SJSA1 (cell line): ENCODE data around the gene TSR2. TPM values are rescaled to one million over a fixed set of nuclear protein-coding genes. Genes with fewer than 3 reads are reported as not detected.

Experiments used
- DNase-seq, 2 experiments: peaks; one replicate each; pipeline ENCODE4 v3.0.0-alpha.2; 2015 to 2020; ENCODE audit warnings: low spot score in 2 of 2, low read depth in 1 of 2
- H3K27ac ChIP-seq: fragments of 250-450 bp; sonication (Bioruptor Pico); 2 replicates; pipeline ENCODE4 v1.5.1; 2020; ENCODE audit warnings: mild to moderate bottlenecking, moderate library complexity
- H3K27me3 ChIP-seq: fragments of 250-450 bp; sonication (Bioruptor Pico); replicated peaks from 2 replicates; pipeline ENCODE4 v1.5.1; 2020; ENCODE audit warnings: mild to moderate bottlenecking, moderate library complexity
- H3K36me3 ChIP-seq: fragments of 250-450 bp; sonication (Bioruptor Pico); 2 replicates; pipeline ENCODE4 v1.5.1; 2020; ENCODE audit warnings: mild to moderate bottlenecking
- H3K4me1 ChIP-seq: fragments of 250-450 bp; sonication (Bioruptor Pico); replicated peaks from 2 replicates; pipeline ENCODE4 v1.6.1; 2021; ENCODE audit warnings: mild to moderate bottlenecking
- H3K4me3 ChIP-seq: fragments of 250-450 bp; sonication (Bioruptor Pico); 2 replicates; pipeline ENCODE4 v1.5.1; 2020; ENCODE audit warnings: mild to moderate bottlenecking
- H3K9me3 ChIP-seq: fragments of 250-450 bp; sonication (Bioruptor Pico); replicated peaks from 2 replicates; pipeline ENCODE4 v1.5.1; 2020; ENCODE audit warnings: mild to moderate bottlenecking
- total RNA-seq: library from RNA; depleted of rRNA; stranded (reverse); fragments of >200 nt; shearing (Covaris generic); gene quantifications from 2 replicates; pipeline ENCODE4 v1.2.3, GENCODE V29; 2014; rRNA removed

Gene TSR2, protein sequence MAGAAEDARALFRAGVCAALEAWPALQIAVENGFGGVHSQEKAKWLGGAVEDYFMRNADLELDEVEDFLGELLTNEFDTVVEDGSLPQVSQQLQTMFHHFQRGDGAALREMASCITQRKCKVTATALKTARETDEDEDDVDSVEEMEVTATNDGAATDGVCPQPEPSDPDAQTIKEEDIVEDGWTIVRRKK
- total RNA-seq: 17.9 and 35.2 TPM in 2 replicates

- H3K27me3 ChIP-seq: no peaks in the 10 kb centered on the region
- H3K4me3 ChIP-seq: peak within 1 kb of the TSS; percentile 77
- no peaks in the 10 kb centered on the region for H3K9me3 ChIP-seq
- peak; percentile 59 to 73 for DNase-seq
- H3K4me1 ChIP-seq: no peaks in the 10 kb centered on the region
- 0 out of 2 replicates have a peak, but pooled peaks cover 3% of the 10 kb centered on the region for H3K36me3 ChIP-seq
- H3K27ac ChIP-seq: peak within 1 kb of the TSS; percentile 31; the same call in 1 of the 2 replicates
Measured at GRCh38 chrX:54439960-54440871, at the start of gene TSR2. Gene TSR2, plus strand, starts transcription at chrX:54440404. Its CDS starts 18 bp downstream, at chrX:54440422.

DNA sequence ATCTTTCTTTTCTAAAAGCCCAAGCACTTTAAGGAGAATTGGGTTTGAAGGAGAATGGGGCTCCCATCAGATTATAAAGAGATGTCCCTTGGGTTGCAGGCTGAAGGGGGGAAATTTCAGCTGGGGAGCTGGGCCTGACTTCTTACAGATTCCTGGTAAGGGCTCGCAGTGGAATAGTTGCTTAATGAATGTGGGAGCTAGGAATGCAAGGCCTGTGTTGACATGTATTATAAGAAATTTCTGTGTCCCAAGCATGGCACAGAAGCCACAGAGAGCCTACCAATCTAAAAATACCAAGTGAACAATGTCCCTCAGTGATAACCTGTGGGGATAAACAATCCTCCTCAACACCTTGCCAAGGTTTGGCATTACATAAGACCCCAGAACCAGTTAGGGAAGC lies 43.1 kb upstream of the TSR2 start:
- H3K36me3 ChIP-seq: no peaks in the 10 kb centered on the region
- no peaks in the 10 kb centered on the region for H3K9me3 ChIP-seq
- no peak overlapping the region for H3K27ac ChIP-seq

GRCh38 chrX:54407266-54407665 lies 32.9 kb upstream of the TSR2 start:
- no peaks in the 10 kb centered on the region for H3K36me3 ChIP-seq
- DNase-seq: no peak
- H3K27ac ChIP-seq: no peak overlapping the region
- H3K9me3 ChIP-seq: no peaks in the 10 kb centered on the region
- H3K4me1 ChIP-seq: no peaks in the 10 kb centered on the region
- no peak overlapping the region for H3K4me3 ChIP-seq
- H3K27me3 ChIP-seq: no peaks in the 10 kb centered on the region

More for the DNA sequence above, 43.1 kb upstream of the TSR2 start:
- no peak for DNase-seq
- Histone ChIP-seq H3K4me3 (no peak overlapping the region), H3K4me1 (no peaks in the 10 kb centered on the region), H3K27me3 (no peaks in the 10 kb centered on the region)

DNA sequence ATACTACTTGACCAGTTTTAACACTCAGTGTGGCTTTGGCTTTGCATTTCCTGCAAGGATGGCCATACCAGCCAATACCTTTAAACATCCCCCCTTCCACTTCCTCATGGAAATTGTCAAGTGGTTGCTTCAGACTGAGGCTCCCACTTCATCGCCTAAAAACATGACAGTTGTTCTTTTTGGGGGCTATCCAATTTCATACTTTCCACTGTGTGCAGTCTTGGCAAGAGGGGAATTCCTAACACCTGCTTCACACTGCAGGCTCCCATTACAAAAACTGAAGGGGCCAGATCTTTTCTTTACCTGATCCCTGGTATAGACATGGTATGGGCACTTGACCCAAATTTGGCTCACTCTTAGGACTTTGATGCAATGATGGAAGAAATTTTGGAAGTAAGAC lies 28.5 kb upstream of the TSR2 start:
- Histone ChIP-seq H3K27ac (no peak overlapping the region), H3K27me3 (no peaks in the 10 kb centered on the region), H3K9me3 (no peaks in the 10 kb centered on the region), H3K4me1 (no peaks in the 10 kb centered on the region), H3K36me3 (no peaks in the 10 kb centered on the region), H3K4me3 (no peak overlapping the region)
- DNase-seq: no peak

DNA sequence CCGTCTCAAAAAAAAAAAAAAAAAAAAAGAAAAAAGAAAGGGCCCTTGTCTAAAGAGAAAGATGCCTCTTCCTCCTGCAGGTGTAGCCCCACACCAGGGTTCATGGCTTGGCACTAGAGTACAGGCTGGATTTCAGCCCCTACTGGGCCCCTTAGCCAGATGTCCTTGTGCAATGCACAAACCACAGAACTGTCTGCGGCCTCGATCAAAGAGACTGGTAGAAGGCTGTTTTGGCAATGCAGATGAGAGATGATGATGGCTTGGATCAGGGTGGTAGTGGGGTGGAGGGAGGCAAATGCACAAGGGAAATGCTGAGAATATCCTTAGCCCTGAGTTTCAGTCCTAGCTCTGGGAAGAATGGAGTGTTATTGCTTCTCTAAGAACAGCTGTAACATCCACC lies 26.5 kb upstream of the TSR2 start:
- DNase-seq: no peak
- no peaks in the 10 kb centered on the region for H3K36me3 ChIP-seq
- H3K4me1 ChIP-seq: no peaks in the 10 kb centered on the region
- no peak overlapping the region for H3K4me3 ChIP-seq
- no peaks in the 10 kb centered on the region for H3K27me3 ChIP-seq
- no peak overlapping the region for H3K27ac ChIP-seq
- H3K9me3 ChIP-seq: no peaks in the 10 kb centered on the region

DNA sequence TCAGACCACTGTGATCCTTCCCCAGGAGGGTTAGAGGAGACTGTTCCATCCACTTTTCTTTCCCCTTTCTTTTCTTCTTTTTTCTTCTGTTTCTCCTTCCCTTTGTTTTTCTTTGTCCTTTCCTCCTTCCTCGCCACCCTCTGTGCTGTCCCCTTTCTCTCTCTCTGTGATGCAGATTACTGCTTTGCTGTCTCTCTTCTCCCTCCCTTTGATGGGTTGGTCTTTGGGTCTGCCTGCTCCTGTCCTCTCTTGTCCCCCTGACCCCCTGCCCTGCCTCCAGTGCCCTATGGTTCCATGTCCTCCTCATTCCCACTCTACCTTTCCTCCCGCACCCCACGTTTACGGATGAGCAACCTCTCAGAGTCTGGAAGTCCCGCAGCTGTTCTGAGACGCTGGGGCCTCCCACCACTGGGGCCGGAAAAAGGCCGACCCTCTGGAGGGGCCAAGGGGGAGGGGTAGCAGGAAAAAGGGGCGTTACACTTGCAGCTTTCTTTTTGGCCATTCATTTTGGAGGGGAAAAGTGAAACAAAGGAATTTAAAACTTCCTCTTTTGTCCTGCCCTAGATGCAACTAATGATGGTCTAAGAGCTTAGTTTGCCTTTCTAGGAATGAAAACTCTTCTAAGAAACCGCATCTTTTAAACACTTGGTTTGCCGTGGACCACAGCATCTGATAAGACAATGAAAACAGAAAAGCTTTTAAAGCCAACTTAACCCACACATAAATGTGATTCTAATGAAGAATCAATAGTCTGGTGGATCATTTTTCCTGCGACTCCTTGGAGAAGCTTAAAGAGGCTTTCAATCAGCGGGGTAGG lies 24.5 kb upstream of the TSR2 start:
- no peak for DNase-seq
- Histone ChIP-seq H3K4me3 (no peak overlapping the region), H3K9me3 (no peaks in the 10 kb centered on the region), H3K36me3 (no peaks in the 10 kb centered on the region), H3K4me1 (no peaks in the 10 kb centered on the region), H3K27ac (no peak overlapping the region), H3K27me3 (no peaks in the 10 kb centered on the region)

- Histone ChIP-seq H3K9me3 (no peaks in the 10 kb centered on the region), H3K4me3 (no peak overlapping the region), H3K36me3 (no peaks in the 10 kb centered on the region), H3K27ac (no peak overlapping the region), H3K4me1 (no peaks in the 10 kb centered on the region), H3K27me3 (no peaks in the 10 kb centered on the region)
- DNase-seq: no peak
Measured at GRCh38 chrX:54416965-54417364, 23.2 kb upstream of the TSR2 start.

GRCh38 chrX:54419559-54420302 lies 20.5 kb upstream of the TSR2 start:
- H3K4me1 ChIP-seq: no peaks in the 10 kb centered on the region
- H3K4me3 ChIP-seq: no peak overlapping the region
- H3K27ac ChIP-seq: no peak overlapping the region
- no peak for DNase-seq
- no peaks in the 10 kb centered on the region for H3K36me3 ChIP-seq
- H3K27me3 ChIP-seq: no peaks in the 10 kb centered on the region
- no peaks in the 10 kb centered on the region for H3K9me3 ChIP-seq

DNA sequence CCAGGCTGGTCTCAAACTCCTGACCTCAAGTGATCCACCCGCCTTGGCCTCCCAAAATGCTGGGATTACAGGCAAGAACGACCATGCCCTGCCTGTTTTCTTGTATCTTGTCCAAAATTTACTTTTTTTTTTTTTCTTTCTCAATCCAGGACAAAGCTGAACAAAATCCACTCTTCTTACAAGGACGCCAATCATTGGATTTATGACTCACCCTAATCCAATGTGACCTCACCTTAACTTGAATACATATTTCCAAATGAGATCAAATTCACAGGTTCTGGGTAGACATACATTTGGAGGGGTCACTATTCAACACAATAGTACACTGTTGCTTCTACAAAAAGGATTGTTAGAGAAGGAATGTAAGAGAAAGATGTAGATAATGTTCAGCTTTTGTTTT lies 18.0 kb upstream of the TSR2 start:
- no peak for DNase-seq
- no peaks in the 10 kb centered on the region for H3K27me3 ChIP-seq
- H3K9me3 ChIP-seq: no peaks in the 10 kb centered on the region
- H3K4me3 ChIP-seq: no peak overlapping the region
- H3K4me1 ChIP-seq: no peaks in the 10 kb centered on the region
- H3K36me3 ChIP-seq: no peaks in the 10 kb centered on the region
- H3K27ac ChIP-seq: no peak overlapping the region

DNA sequence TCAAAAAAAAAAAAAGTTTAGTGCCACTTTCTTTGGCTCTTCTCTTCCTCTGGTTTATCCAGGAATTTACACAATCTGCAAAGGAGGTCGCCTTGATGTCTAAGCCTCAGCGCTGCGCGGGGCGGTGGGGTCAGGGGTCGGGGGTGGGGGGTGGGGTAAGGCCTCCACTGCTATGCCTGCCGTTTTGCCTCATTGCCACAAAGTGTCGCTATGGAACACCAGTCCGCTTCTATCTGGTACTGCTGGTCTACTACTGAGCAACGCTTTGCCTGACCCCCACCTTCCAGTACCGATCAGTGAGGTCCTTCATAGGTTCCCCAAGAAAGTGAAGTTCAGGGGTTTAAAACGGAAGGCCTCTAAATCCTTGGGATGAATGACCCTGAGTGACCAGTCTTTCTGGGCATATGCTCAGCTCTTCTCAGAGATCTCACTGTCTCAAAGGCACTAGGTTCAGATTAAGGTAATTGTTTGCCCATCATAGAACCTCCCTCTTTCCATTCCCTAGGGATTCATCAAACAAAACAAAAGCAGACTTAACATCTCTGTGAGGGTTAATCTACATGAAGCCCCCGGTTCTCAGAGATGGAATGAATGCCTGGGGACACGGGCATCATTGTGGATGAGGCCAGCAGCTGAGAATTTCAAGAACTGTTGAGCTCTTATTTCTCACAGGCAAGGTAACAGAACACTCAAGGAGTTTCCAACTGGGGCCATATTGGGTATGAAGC lies 16.9 kb upstream of the TSR2 start:
- H3K36me3 ChIP-seq: no peaks in the 10 kb centered on the region
- no peaks in the 10 kb centered on the region for H3K27me3 ChIP-seq
- no peak for DNase-seq
- no peaks in the 10 kb centered on the region for H3K9me3 ChIP-seq
- no peak overlapping the region for H3K27ac ChIP-seq
- no peak overlapping the region for H3K4me3 ChIP-seq
- no peaks in the 10 kb centered on the region for H3K4me1 ChIP-seq

GRCh38 chrX:54427837-54428424 lies 12.3 kb upstream of the TSR2 start:
- Histone ChIP-seq H3K4me3 (no peak overlapping the region), H3K4me1 (no peaks in the 10 kb centered on the region), H3K9me3 (no peaks in the 10 kb centered on the region), H3K27me3 (no peaks in the 10 kb centered on the region), H3K36me3 (no peaks in the 10 kb centered on the region), H3K27ac (no peak overlapping the region)
- no peak for DNase-seq

- no peak overlapping the region for H3K4me3 ChIP-seq
- H3K36me3 ChIP-seq: no peaks in the 10 kb centered on the region
- H3K9me3 ChIP-seq: no peaks in the 10 kb centered on the region
- H3K4me1 ChIP-seq: no peaks in the 10 kb centered on the region
- H3K27ac ChIP-seq: no peak overlapping the region
- H3K27me3 ChIP-seq: no peaks in the 10 kb centered on the region
- no peak for DNase-seq
Measured at GRCh38 chrX:54430519-54430918, 9.7 kb upstream of the TSR2 start.
